Measurements from ENCODE around the gene OR52E6. TPM values are rescaled to one million over a fixed set of nuclear protein-coding genes. Genes with fewer than 3 reads are reported as not detected.

OR52E6 gene
- total RNA-seq, 1 experiment from 2014 or later = not detected

- H3K9ac ChIP-seq (ENCODE audit: low read length) = no peak overlapping the region
- intact Hi-C loops (cut with micrococcal nuclease) = no loop called here
- no peaks in the 10 kb centered on the region for H3K9me2 ChIP-seq (ENCODE audit: insufficient read depth)
- H3K79me2 ChIP-seq (ENCODE audit: insufficient read depth, low read length) = no peaks in the 10 kb centered on the region
- ChIA-PET POLR2A (no interaction called here), CTCF (no interaction called here), RAD21 (ENCODE audit: low non-redundant PET in 1 of 2, low total read pairs in 2 of 2, uncharacterized antibody in 2 of 2, unreplicated experiment in 2 of 2) (no interaction called here)
- H3K4me1 ChIP-seq (ENCODE audit: control insufficient read depth in 1 of 2, insufficient read depth in 2 of 2, low read length in 2 of 2) = no peaks in the 10 kb centered on the region
- ATAC-seq (no peak), DNase-seq (ENCODE audit: low read depth, low spot score) (no peak)
- no peaks in the 10 kb centered on the region for H3K36me3 ChIP-seq (ENCODE audit: control insufficient read depth in 1 of 2, insufficient read depth in 2 of 2, low read length in 2 of 2)
- no TSS peak for BruUV-seq (replicated peaks)
- TF ChIP-seq MAX (IDR thresholded peaks at IDR 0.05) (no peak), ELF1 (IDR thresholded peaks at IDR 0.05; ENCODE audit: borderline replicate concordance, low read depth) (no peak), CTCF (IDR thresholded peaks at IDR 0.05 in 2 of 3, conservative IDR thresholded peaks at IDR 0.05 in 1 of 3; ENCODE audit: borderline replicate concordance in 1 of 3, insufficient read depth in 1 of 3, low read depth in 2 of 3, low read length in 2 of 3) (no peak), EGR1 (IDR thresholded peaks at IDR 0.05; ENCODE audit: low read depth) (no peak), TCF7L2 (IDR thresholded peaks at IDR 0.05; ENCODE audit: borderline replicate concordance, extremely low read depth, insufficient read depth, insufficient read length) (no peak), FOSL1 (IDR thresholded peaks at IDR 0.05; ENCODE audit: low read depth) (no peak), ATF3 (IDR thresholded peaks at IDR 0.05) (no peak), CBX3 (IDR thresholded peaks at IDR 0.05; ENCODE audit: low read depth) (no peak), ZFX (IDR thresholded peaks at IDR 0.05) (no peak), YY1 (IDR thresholded peaks at IDR 0.05; ENCODE audit: extremely low read depth, insufficient replicate concordance, low read depth, low read length) (no peak), REST (IDR thresholded peaks at IDR 0.05; ENCODE audit: low read depth) (no peak), ZNF274 (IDR thresholded peaks at IDR 0.05; ENCODE audit: low read depth, low read length) (no peak), SIN3A (IDR thresholded peaks at IDR 0.05; ENCODE audit: low read depth) (no peak), SP1 (IDR thresholded peaks at IDR 0.05; ENCODE audit: low read depth) (no peak), CEBPB (IDR thresholded peaks at IDR 0.05; ENCODE audit: low read depth) (no peak), RAD21 (IDR thresholded peaks at IDR 0.05; ENCODE audit: low read depth) (no peak)
- H3K27ac ChIP-seq (ENCODE audit: low read depth, low read length) = no peak overlapping the region
- no peak overlapping the region for H3K4me3 ChIP-seq (replicated peaks in 1 of 2; ENCODE audit: low read depth in 1 of 2, low read length in 2 of 2)
- H3K9me3 ChIP-seq (ENCODE audit: control insufficient read depth in 1 of 2, insufficient read depth in 1 of 2, low read depth in 1 of 2, low read length in 2 of 2) = no peaks in the 10 kb centered on the region
- peaks cover 34% of the 10 kb centered on the region for H3K27me3 ChIP-seq (ENCODE audit: insufficient read depth, low read length)
- H2AFZ ChIP-seq (ENCODE audit: low read depth, low read length, poor library complexity, severe bottlenecking) = no peak overlapping the region
- no peak overlapping the region for H3K4me2 ChIP-seq (ENCODE audit: low read length)
- H4K20me1 ChIP-seq (ENCODE audit: insufficient read depth) = no peaks in the 10 kb centered on the region
Measured at GRCh38 chr11:5837695-5838094, 4.0 kb downstream of the OR52E6 start.

Measured in HCT116 (cell line).